ENCODE results near the gene RNF217. TPM values are rescaled to one million over a fixed set of nuclear protein-coding genes. Genes with fewer than 3 reads are reported as not detected.

RNF217 gene
- total RNA-seq, 1 donor from 2014 or later: 15.2 TPM

GRCh38 chr6:124987999-124988591 is 25.9 kb downstream of the RNF217 start:
- DNase-seq (ENCODE audit: extremely low read depth, low read depth, low spot score): no peak

- DNase-seq (ENCODE audit: extremely low read depth, low read depth, low spot score): no peak
Observed at GRCh38 chr6:124989136-124989983, 27.1 kb downstream of the RNF217 start.

- DNase-seq (ENCODE audit: extremely low read depth, low read depth, low spot score): no peak
Observed at GRCh38 chr6:124990988-124991387, 28.8 kb downstream of the RNF217 start.

- DNase-seq (ENCODE audit: extremely low read depth, low read depth, low spot score): no peak
Observed at GRCh38 chr6:124991764-124992295, 29.6 kb downstream of the RNF217 start.

- no peak for DNase-seq (ENCODE audit: extremely low read depth, low read depth, low spot score)
Observed at GRCh38 chr6:124993327-124993726, 31.1 kb downstream of the RNF217 start.

GRCh38 chr6:124994648-124995047 is 32.4 kb downstream of the RNF217 start:
- no peak for DNase-seq (ENCODE audit: extremely low read depth, low read depth, low spot score)

GRCh38 chr6:124995131-124995530 is 32.9 kb downstream of the RNF217 start:
- no peak for DNase-seq (ENCODE audit: extremely low read depth, low read depth, low spot score)

GRCh38 chr6:124995645-124996325 is 33.5 kb downstream of the RNF217 start:
- no peak for DNase-seq (ENCODE audit: extremely low read depth, low read depth, low spot score)

GRCh38 chr6:124996411-124996810 is 34.2 kb downstream of the RNF217 start:
- DNase-seq (ENCODE audit: extremely low read depth, low read depth, low spot score): no peak

- DNase-seq (ENCODE audit: extremely low read depth, low read depth, low spot score): no peak
Observed at GRCh38 chr6:124997196-124997875, 35.1 kb downstream of the RNF217 start.

- no peak for DNase-seq (ENCODE audit: extremely low read depth, low read depth, low spot score)
Observed at GRCh38 chr6:124999105-124999764, 37.0 kb downstream of the RNF217 start.

GRCh38 chr6:125001684-125002405 is 39.6 kb downstream of the RNF217 start:
- DNase-seq (ENCODE audit: extremely low read depth, low read depth, low spot score): peak; percentile 60

- DNase-seq (ENCODE audit: extremely low read depth, low read depth, low spot score): no peak
Observed at GRCh38 chr6:125002406-125002741, 40.1 kb downstream of the RNF217 start.

- no peak for DNase-seq (ENCODE audit: extremely low read depth, low read depth, low spot score)
Observed at GRCh38 chr6:125003070-125003469, 40.8 kb downstream of the RNF217 start.

- DNase-seq (ENCODE audit: extremely low read depth, low read depth, low spot score): no peak
Observed at GRCh38 chr6:125004198-125004597, 42.0 kb downstream of the RNF217 start.

- DNase-seq (ENCODE audit: extremely low read depth, low read depth, low spot score): no peak
Observed at GRCh38 chr6:125004797-125005595, 42.8 kb downstream of the RNF217 start.

GRCh38 chr6:125008261-125008703 is 46.0 kb downstream of the RNF217 start:
- no peak for DNase-seq (ENCODE audit: extremely low read depth, low read depth, low spot score)

GRCh38 chr6:125008957-125009356 is 46.7 kb downstream of the RNF217 start:
- no peak for DNase-seq (ENCODE audit: extremely low read depth, low read depth, low spot score)

GRCh38 chr6:125009578-125009977 is 47.3 kb downstream of the RNF217 start:
- no peak for DNase-seq (ENCODE audit: extremely low read depth, low read depth, low spot score)
